NCI-H2107 treated with DMSO at 0.1 percent for 48 hours (cell line): Measurements from ENCODE around the gene CELA1.

Experiments
- DNase-seq: peaks from one replicate; lab custom pipeline; 2025; ENCODE audit not compliant: unreplicated experiment; lab: John Stamatoyannopoulos, UW

The CELA1 gene

DNA sequence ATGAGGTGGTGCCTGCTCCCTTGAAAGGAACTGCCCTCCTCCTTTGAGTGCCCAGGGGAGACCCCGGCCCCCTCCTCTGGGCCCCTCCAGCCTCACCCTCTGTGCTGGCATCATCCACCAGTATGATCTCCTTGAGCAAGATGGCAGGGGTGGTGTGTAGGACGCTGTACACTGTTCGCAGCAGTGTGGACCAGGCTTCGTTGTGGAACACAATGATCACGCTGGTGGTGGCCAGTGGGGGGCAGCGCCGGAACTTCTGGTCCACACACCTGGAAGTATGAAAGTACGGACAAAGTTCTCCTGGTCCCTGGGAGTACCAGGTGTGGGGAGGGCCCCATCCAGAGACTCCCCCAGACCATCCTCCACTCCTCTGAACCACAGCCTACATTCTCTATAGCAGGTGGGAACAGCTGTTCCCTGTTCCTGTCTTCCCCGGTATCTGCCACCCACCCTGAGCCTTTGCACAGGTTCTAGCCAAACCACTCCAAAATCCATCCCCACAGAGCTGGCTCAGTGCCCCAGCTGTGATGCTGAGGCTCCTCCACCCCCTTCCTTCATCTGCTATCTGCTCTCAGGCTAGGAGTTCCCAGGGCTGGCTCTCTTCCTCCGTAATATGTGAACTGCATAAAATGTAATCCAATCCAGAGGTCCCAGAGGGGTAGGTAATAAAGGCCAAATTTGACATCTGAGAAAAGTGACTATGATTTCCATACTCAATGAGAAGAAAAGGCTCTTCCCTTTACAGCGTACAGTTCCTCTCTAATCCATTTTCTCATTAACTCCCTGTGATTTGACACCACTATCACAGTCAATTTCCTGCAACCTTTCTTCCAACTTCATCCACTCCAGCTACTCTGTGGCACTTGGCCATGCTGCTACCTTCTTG is 30.9 kb upstream of the CELA1 start:
- peak; percentile 97 for DNase-seq

DNA sequence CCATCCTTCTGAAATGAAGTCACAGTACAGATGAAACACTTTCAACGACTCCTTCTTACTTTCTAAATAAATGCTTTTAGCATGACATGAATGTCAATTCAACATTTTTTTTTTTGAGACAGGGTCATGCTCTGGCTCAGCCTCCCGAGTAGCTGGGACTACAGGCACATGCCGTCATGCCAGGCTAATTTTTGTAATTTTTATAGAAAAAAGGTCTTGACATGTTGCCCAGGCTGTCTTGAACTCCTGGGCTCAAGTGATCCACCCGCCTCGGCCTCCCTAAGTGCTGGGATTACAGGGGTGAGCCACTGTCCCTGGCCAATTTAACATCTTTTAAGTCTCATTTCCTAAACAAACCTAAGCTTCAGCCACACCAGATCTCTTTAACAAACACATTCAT is 28.4 kb upstream of the CELA1 start:
- no peak for DNase-seq

- DNase-seq, result no peak
Observed at GRCh38 chr12:51374361-51374760, 27.9 kb upstream of the CELA1 start.

DNA sequence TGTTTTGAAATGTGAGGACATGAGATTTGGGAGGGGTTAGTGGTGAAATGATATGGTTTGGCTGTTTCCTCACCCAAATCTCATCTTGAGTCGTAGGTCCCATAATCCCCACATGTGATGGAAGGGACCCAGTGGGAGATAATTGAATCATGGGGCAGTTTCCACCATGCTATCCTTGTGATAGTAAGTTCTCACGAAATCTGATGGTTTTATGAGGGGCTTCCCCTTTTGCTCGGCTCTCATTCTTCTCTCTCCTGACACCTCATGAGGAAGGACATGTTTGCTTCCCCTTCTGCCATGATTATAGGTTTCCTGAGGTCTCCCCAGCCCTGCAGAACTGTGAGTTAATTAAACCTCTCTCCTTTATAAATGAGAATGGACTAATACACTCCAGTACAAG is 26.7 kb upstream of the CELA1 start:
- DNase-seq, result no peak

- peak; percentile 39 for DNase-seq
Observed at GRCh38 chr12:51372021-51372420, 25.5 kb upstream of the CELA1 start.

- peak; percentile 94 for DNase-seq
Observed at GRCh38 chr12:51371295-51371953, 24.9 kb upstream of the CELA1 start.

GRCh38 chr12:51370667-51371066 is 24.2 kb upstream of the CELA1 start:
- no peak for DNase-seq

- no peak for DNase-seq
Observed at GRCh38 chr12:51369581-51369980, 23.1 kb upstream of the CELA1 start.

GRCh38 chr12:51368640-51369517 is 22.4 kb upstream of the CELA1 start:
- DNase-seq, result peak; percentile 36

GRCh38 chr12:51365276-51365675 is 18.8 kb upstream of the CELA1 start:
- DNase-seq, result no peak

- DNase-seq, result no peak
Observed at GRCh38 chr12:51364001-51364400, 17.5 kb upstream of the CELA1 start.

GRCh38 chr12:51362747-51363342 is 16.4 kb upstream of the CELA1 start:
- DNase-seq, result no peak

GRCh38 chr12:51362307-51362706 is 15.8 kb upstream of the CELA1 start:
- no peak for DNase-seq

DNA sequence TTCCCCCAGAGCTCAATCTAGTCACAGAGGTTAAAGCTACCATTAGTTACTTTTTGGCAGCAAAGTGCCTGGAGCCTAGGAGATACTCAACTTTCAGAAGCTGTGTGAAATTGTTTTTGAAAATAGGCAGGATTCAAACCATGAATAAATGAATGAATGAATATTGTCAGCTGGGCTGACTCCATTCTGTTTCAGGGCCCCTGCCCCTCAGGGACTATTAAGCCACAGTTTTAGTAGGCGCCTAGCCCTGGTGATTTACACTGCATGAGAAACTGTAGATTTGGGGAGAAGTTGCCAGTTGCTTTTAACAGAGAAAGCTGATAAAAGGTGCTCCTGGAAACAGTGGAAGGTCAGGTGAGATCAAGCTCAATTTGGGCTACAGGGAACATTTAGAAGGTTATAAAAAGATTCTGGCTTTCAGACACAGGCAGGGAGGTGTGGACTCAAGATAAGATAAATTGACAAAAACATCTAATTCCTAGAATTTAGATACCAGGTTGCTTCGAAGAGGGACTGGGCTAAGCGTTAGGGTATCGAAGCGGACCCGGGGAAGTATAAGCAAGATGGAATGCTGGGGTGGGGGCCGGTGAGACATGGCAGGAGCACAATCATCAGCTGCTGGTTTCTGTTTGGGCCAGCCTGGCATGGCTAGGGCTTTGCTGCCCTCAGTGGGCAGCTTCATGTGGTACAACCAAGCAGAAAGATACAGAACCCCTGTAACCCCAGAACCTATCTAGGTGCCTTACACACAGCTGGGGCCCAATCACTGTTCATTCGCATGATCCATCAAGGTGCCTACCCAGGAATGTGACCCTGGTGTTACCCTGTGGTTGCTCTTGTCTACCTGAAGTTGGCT is 14.9 kb upstream of the CELA1 start:
- DNase-seq, result no peak

GRCh38 chr12:51360315-51360714 is 13.8 kb upstream of the CELA1 start:
- no peak for DNase-seq

DNA sequence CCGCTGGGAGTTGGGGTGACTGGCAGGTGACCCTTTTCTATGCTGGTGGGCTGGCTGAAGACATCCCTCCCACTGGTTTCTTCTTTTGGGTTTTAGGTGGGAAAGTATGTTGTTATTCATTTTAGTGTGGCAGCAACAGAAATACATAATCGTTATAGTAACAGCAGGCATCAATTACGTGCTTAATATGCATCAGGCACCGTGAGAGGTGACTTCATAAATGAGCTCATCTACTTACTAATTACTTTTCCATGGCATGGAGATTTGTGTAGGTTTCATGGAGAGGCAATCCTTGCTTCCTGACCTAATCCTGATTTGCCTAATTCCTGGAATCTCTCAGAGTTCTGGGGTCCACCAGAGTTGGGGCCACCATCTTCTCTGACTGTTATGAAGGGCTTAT is 13.4 kb upstream of the CELA1 start:
- no peak for DNase-seq

DNA sequence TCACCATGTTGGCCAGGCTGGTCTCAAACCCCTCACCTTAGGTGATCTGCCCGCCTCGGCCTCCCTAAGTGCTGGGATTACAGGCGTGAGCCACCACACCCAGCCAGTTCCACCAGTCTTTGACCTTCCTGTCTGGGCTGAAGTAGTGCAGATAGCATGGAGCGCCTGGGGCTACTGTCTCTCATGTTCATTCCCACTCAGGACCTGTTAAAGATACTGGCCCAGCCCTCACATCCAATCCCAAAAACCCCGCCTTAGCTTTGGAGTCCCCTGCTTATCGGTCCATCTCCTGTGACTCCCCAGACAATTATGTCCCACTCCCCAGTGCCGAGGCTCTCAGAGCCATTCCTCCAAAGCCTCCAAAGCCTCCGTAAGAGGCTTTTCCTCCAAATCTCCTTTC is 12.0 kb upstream of the CELA1 start:
- DNase-seq, result no peak

GRCh38 chr12:51357374-51358047 is 11.0 kb upstream of the CELA1 start:
- DNase-seq, result no peak

DNA sequence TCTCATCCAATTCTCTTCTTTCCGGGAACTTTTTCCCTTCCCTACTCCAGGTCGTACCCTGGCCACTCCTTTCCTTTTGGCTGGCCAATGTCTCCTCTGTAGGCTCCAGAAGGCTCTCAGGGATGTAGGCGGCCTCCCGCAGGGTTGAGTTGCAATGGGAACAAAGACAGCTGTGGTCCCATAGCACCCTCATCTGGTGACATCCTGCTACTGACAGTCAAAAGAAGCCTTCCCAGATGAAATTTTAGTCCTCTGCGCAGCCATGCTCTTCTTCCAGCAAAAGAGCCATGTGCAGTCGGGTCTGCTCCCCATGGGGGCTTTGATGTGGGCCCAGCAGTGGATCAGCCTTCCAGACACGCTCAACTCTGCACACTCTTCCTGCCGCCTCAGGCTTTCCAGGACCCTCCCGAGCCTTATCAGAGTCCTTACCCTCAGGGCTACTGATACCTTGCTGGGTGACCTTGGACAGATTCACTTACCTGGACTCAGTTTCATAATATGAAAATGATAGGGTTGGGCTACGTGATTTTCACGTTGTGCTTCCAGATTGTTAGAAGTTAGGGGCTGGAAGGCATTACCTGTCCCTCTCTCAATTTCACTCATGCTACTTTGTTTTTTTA is 5.5 kb upstream of the CELA1 start:
- DNase-seq, result peak; percentile 44
